ENCODE data around the gene LPP.

- no peak for TF ChIP-seq NR3C1 (IDR thresholded peaks at IDR 0.05)
- TF ChIP-seq CTCF (IDR thresholded peaks at IDR 0.05) = no peak
- no peak for TF ChIP-seq SMC3 (IDR thresholded peaks at IDR 0.05)
- no peak for TF ChIP-seq EP300 (IDR thresholded peaks at IDR 0.05)
- no peak for TF ChIP-seq POLR2A (IDR thresholded peaks at IDR 0.05; ENCODE audit: low read length)
- TF ChIP-seq, protein P1, sequence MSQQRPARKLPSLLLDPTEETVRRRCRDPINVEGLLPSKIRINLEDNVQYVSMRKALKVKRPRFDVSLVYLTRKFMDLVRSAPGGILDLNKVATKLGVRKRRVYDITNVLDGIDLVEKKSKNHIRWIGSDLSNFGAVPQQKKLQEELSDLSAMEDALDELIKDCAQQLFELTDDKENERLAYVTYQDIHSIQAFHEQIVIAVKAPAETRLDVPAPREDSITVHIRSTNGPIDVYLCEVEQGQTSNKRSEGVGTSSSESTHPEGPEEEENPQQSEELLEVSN (IDR thresholded peaks at IDR 0.05; ENCODE audit: borderline replicate concordance, low read depth) = no peak
- TF ChIP-seq RAD21 (conservative IDR thresholded peaks at IDR 0.05 in 1 of 2, IDR thresholded peaks at IDR 0.05 in 1 of 2) = no peak
Observed at GRCh38 chr3:188635258-188636042, 481.5 kb downstream of the LPP start.
